GM12892 (cell line): ENCODE data around the gene NPEPL1.

Source experiments
- POLR2A ChIP-seq: IDR thresholded peaks from 2 replicates; pipeline ENCODE4 v1.6.1; 2011; ENCODE audit warnings: low read depth, low read length, control low read depth
- POLR2AphosphoS5 ChIP-seq: IDR thresholded peaks from 2 replicates; pipeline ENCODE4 v1.6.1; 2011; ENCODE audit warnings: low read depth, low read length, control low read depth

- TF ChIP-seq POLR2A (no peak), POLR2AphosphoS5 (no peak)
These were observed 6.4 kb downstream of the NPEPL1 start for GRCh38 chr20:58698741-58699622.
